ENCODE measurements around the gene CCDC177.
"Not testable (repeated sequence)": the region's sequence is repeated elsewhere in the genome, so short reads cannot be mapped to it uniquely, and the experiment has no call there.

CCDC177 gene

GRCh38 chr14:69600304-69600891 lies 25.7 kb upstream of the CCDC177 start:
- no peak for DNase-seq (ENCODE audit: low read depth, low spot score)

- DNase-seq (ENCODE audit: low read depth, low spot score): not testable (repeated sequence)
Observed at GRCh38 chr14:69599431-69599830, 24.8 kb upstream of the CCDC177 start.

- no peak for DNase-seq (ENCODE audit: low read depth, low spot score)
Observed at GRCh38 chr14:69595336-69595735, 20.7 kb upstream of the CCDC177 start.

- DNase-seq (ENCODE audit: low read depth, low spot score): no peak
Observed at GRCh38 chr14:69594846-69595245, 20.2 kb upstream of the CCDC177 start.

GRCh38 chr14:69593018-69593677 lies 18.5 kb upstream of the CCDC177 start:
- no peak for DNase-seq (ENCODE audit: low read depth, low spot score)

- no peak for DNase-seq (ENCODE audit: low read depth, low spot score)
Observed at GRCh38 chr14:69591317-69591716, 16.6 kb upstream of the CCDC177 start.

GRCh38 chr14:69587389-69587788 lies 12.7 kb upstream of the CCDC177 start:
- no peak for DNase-seq (ENCODE audit: low read depth, low spot score)

- no peak for DNase-seq (ENCODE audit: low read depth, low spot score)
Observed at GRCh38 chr14:69586404-69586803, 11.7 kb upstream of the CCDC177 start.

- no peak for DNase-seq (ENCODE audit: low read depth, low spot score)
Observed at GRCh38 chr14:69584389-69584788, 9.7 kb upstream of the CCDC177 start.

GRCh38 chr14:69582829-69583228 lies 8.2 kb upstream of the CCDC177 start:
- no peak for DNase-seq (ENCODE audit: low read depth, low spot score)

GRCh38 chr14:69582212-69582611 lies 7.5 kb upstream of the CCDC177 start:
- DNase-seq (ENCODE audit: low read depth, low spot score): no peak

- no peak for DNase-seq (ENCODE audit: low read depth, low spot score)
Observed at GRCh38 chr14:69581316-69581935, 6.8 kb upstream of the CCDC177 start.

GRCh38 chr14:69580009-69580577 lies 5.4 kb upstream of the CCDC177 start:
- peak; percentile 75 for DNase-seq (ENCODE audit: low read depth, low spot score)

- no peak for DNase-seq (ENCODE audit: low read depth, low spot score)
Observed at GRCh38 chr14:69579476-69579875, 4.8 kb upstream of the CCDC177 start.

- DNase-seq (ENCODE audit: low read depth, low spot score): no peak
Observed at GRCh38 chr14:69574954-69575295, 254 bp upstream of the CCDC177 start.

- DNase-seq (ENCODE audit: low read depth, low spot score): peak; percentile 45
Observed at GRCh38 chr14:69573831-69574262, 824 bp downstream of the CCDC177 start.

GRCh38 chr14:69573205-69573830 lies 1.4 kb downstream of the CCDC177 start:
- DNase-seq (ENCODE audit: low read depth, low spot score): peak; percentile 49

GRCh38 chr14:69572841-69573135 lies 1.9 kb downstream of the CCDC177 start:
- no peak for DNase-seq (ENCODE audit: low read depth, low spot score)

GRCh38 chr14:69572030-69572840 lies 2.4 kb downstream of the CCDC177 start:
- peak; percentile 84 for DNase-seq (ENCODE audit: low read depth, low spot score)

- DNase-seq (ENCODE audit: low read depth, low spot score): no peak
Observed at GRCh38 chr14:69571449-69572029, 3.1 kb downstream of the CCDC177 start.

- no peak for DNase-seq (ENCODE audit: low read depth, low spot score)
Observed at GRCh38 chr14:69570836-69571330, 3.8 kb downstream of the CCDC177 start.
